OCI-LY3 (cell line): ENCODE measurements around the gene SLC8A2.

Experiments used
- H2AFZ ChIP-seq: fragments of 200-600, 300-600 bp; shearing (Covaris generic); 2 replicates; pipeline ENCODE4 v1.6.0; 2014; ENCODE audit warnings: antibody characterized with exemption, low read depth, low read length
- H3K27ac ChIP-seq: fragments of 200-600, 300-600 bp; sonication (generic); 2 replicates; pipeline ENCODE4 v1.5.1; 2014; ENCODE audit warnings: mild to moderate bottlenecking, low read length, moderate library complexity, mixed read lengths
- H3K27me3 ChIP-seq: fragments of 200-600, 300-600 bp; sonication (generic); 2 replicates; pipeline ENCODE4 v1.6.1; 2014; ENCODE audit warnings: low read depth, low read length, mixed read lengths
- H3K36me3 ChIP-seq: fragments of 200-600, 300-600 bp; sonication (generic); replicated peaks from 2 replicates; pipeline ENCODE3; 2014; ENCODE audit warnings: low read depth, low read length, mixed read lengths
- H3K4me1 ChIP-seq: fragments of 300-600, 200-600 bp; sonication (generic); 2 replicates; pipeline ENCODE4 v1.6.1; 2014; ENCODE audit warnings: low read length, mixed read lengths
- H3K4me2 ChIP-seq: fragments of 200-600, 300-600 bp; sonication (generic); 2 replicates; pipeline ENCODE4 v1.6.1; 2014; ENCODE audit warnings: low read length, mixed read lengths
- H3K4me3 ChIP-seq: fragments of 300-600, 200-600 bp; sonication (generic); 2 replicates; pipeline ENCODE4 v1.5.1; 2014; ENCODE audit warnings: antibody characterized with exemption, mild to moderate bottlenecking, low read length, moderate library complexity
- H3K79me2 ChIP-seq: fragments of 300-600, 200-600 bp; shearing (Covaris generic); 2 replicates; pipeline ENCODE4 v1.6.1; 2014; ENCODE audit warnings: mild to moderate bottlenecking, low read length, mixed read lengths
- H3K9ac ChIP-seq: fragments of 300-600, 200-600 bp; shearing (Covaris generic); 2 replicates; pipeline ENCODE4 v1.6.0; 2014; ENCODE audit warnings: mild to moderate bottlenecking, low read length, moderate library complexity
- H3K9me3 ChIP-seq: fragments of 200-600, 300-600 bp; shearing (Covaris generic); 2 replicates; pipeline ENCODE4 v1.6.1; 2014; ENCODE audit warnings: low read length, mixed read lengths; ENCODE audit not compliant: insufficient read depth
- H4K20me1 ChIP-seq: fragments of 200-600, 300-600 bp; sonication (generic); 2 replicates; pipeline ENCODE4 v1.6.1; 2016; ENCODE audit warnings: low read length, mixed read lengths; ENCODE audit not compliant: insufficient read depth
- EZH2phosphoT487 ChIP-seq: fragments of 200-600 bp; shearing (Covaris generic); IDR thresholded peaks from 2 replicates; pipeline ENCODE4 v1.6.1; 2018; ENCODE audit warnings: antibody characterized with exemption, mixed run types, low read depth
- TF ChIP-seq, protein P1 (sequence below): fragments of 200-600, 300-600 bp; sonication (generic); IDR thresholded peaks from 2 replicates; pipeline ENCODE4 v1.5.1; 2014; ENCODE audit warnings: antibody characterized with exemption, low read length, low read depth

Gene SLC8A2

DNA sequence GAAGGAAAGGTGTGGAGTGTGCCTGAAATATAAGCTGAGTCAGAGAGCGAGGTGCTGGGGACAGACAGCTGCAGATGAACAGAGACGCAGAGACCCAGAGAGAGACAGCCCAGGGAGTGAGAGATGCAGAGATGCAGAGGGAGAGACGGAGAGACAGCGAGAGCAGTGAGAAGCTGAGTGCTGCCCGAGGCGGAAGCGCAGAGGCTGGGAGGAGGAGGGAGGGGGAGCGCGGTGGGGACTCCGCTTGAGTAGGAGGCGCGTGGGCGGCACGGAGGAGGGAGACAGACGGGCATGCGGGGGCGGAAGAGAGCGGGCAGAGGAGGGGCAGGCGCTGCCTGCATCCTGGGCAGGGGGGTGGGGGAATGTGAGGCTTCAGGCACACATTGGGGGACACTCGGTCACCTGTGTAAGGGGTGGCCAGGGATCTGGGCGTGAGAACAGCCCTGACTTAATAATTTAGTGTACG, 25.7 kb downstream of the SLC8A2 start:
- Histone ChIP-seq H3K36me3 (no peaks in the 10 kb centered on the region), H3K9ac (no peak overlapping the region), H3K79me2 (no peaks in the 10 kb centered on the region), H3K4me3 (peak overlapping the region; percentile 19), H3K4me1 (no peaks in the 10 kb centered on the region), H3K4me2 (peak overlapping the region; percentile 55), H3K9me3 (no peaks in the 10 kb centered on the region), H4K20me1 (peaks cover 5% of the 10 kb centered on the region; the same call in 1 of the 2 replicates), H2AFZ (0 out of 2 replicates have a peak overlapping the region, but pooled peaks have one; percentile 49), H3K27ac (no peak overlapping the region), H3K27me3 (peaks cover 57% of the 10 kb centered on the region)
- no peak for TF ChIP-seq EZH2phosphoT487
- TF ChIP-seq, protein P1, sequence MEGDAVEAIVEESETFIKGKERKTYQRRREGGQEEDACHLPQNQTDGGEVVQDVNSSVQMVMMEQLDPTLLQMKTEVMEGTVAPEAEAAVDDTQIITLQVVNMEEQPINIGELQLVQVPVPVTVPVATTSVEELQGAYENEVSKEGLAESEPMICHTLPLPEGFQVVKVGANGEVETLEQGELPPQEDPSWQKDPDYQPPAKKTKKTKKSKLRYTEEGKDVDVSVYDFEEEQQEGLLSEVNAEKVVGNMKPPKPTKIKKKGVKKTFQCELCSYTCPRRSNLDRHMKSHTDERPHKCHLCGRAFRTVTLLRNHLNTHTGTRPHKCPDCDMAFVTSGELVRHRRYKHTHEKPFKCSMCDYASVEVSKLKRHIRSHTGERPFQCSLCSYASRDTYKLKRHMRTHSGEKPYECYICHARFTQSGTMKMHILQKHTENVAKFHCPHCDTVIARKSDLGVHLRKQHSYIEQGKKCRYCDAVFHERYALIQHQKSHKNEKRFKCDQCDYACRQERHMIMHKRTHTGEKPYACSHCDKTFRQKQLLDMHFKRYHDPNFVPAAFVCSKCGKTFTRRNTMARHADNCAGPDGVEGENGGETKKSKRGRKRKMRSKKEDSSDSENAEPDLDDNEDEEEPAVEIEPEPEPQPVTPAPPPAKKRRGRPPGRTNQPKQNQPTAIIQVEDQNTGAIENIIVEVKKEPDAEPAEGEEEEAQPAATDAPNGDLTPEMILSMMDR: no peak

DNA sequence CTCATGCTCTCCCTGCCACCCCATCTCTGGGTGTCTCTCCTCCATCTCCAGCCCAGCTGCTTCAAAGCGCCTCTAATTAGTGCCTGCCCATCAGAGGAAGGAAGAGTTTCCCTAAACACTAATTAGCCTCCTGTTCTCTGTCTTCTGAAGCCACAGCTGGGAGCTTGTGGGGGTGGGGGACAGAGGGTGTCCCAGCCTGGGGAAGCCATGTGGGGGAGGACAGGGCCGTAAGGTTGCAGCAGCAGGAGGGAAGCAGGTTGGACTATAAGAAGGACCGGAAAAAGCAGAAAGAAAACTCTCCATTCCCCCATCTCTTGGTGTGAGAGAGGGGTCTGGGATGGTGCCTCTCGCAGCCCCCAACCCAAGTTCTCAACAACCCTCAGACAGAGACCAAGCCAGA, 26.2 kb downstream of the SLC8A2 start:
- no peak overlapping the region for H3K27ac ChIP-seq
- no peaks in the 10 kb centered on the region for H3K9me3 ChIP-seq
- H3K4me3 ChIP-seq: peak overlapping the region; percentile 19; the same call in 1 of the 2 replicates
- H4K20me1 ChIP-seq: peaks cover 5% of the 10 kb centered on the region; the same call in 1 of the 2 replicates
- TF ChIP-seq, protein P1: no peak
- TF ChIP-seq EZH2phosphoT487: no peak
- H3K4me2 ChIP-seq: peak overlapping the region; percentile 55
- no peaks in the 10 kb centered on the region for H3K36me3 ChIP-seq
- H3K79me2 ChIP-seq: no peaks in the 10 kb centered on the region
- H3K4me1 ChIP-seq: no peaks in the 10 kb centered on the region
- H3K27me3 ChIP-seq: peaks cover 57% of the 10 kb centered on the region
- H2AFZ ChIP-seq: no peak overlapping the region
- no peak overlapping the region for H3K9ac ChIP-seq

DNA sequence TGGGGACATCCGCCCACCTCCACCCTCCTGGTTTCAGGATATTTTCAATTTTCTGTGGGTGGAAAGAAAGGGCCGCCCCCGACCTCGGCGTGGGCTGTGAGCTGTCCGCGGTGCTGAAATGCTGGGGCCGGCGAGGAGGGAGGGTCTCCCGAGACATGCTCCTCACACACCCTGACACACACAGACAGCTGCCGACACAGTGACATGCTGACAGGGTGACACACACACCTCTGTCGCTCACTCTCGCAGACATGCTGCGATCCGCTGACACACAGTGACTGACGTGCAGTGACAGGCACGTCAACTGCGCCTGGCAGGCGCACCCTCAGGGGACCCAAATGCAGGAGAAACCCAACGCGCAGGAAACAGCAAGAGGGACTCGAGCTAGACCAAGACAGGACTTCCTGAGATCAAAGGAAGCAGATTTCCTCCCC, 27.3 kb downstream of the SLC8A2 start:
- Histone ChIP-seq H3K4me2 (no peak overlapping the region), H3K4me1 (no peaks in the 10 kb centered on the region), H3K9me3 (no peaks in the 10 kb centered on the region), H2AFZ (no peak overlapping the region), H3K36me3 (no peaks in the 10 kb centered on the region), H3K27ac (no peak overlapping the region), H3K27me3 (peaks cover 51% of the 10 kb centered on the region), H3K9ac (no peak overlapping the region), H3K79me2 (no peaks in the 10 kb centered on the region), H3K4me3 (no peak overlapping the region), H4K20me1 (peaks cover 5% of the 10 kb centered on the region; the same call in 1 of the 2 replicates)
- TF ChIP-seq, protein P1: no peak
- TF ChIP-seq EZH2phosphoT487: no peak

GRCh38 chr19:47443331-47443730, 28.4 kb downstream of the SLC8A2 start:
- no peaks in the 10 kb centered on the region for H3K4me1 ChIP-seq
- H3K27me3 ChIP-seq: peaks cover 46% of the 10 kb centered on the region
- TF ChIP-seq, protein P1: no peak
- no peak overlapping the region for H3K9ac ChIP-seq
- no peaks in the 10 kb centered on the region for H3K9me3 ChIP-seq
- H3K36me3 ChIP-seq: no peaks in the 10 kb centered on the region
- no peaks in the 10 kb centered on the region for H3K79me2 ChIP-seq
- no peak overlapping the region for H2AFZ ChIP-seq
- H3K27ac ChIP-seq: no peak overlapping the region
- no peak overlapping the region for H3K4me2 ChIP-seq
- no peak overlapping the region for H3K4me3 ChIP-seq
- peaks cover 5% of the 10 kb centered on the region; the same call in 1 of the 2 replicates for H4K20me1 ChIP-seq
